Osteocyte (in vitro differentiated cells): ENCODE data around the gene RABGAP1L. TPM values are rescaled to one million over a fixed set of nuclear protein-coding genes. Genes with fewer than 3 reads are reported as not detected.

Experiments used
- DNase-seq: peaks from one replicate; pipeline ENCODE4 v3.0.0; 2021; ENCODE audit warnings: mixed read lengths; ENCODE audit not compliant: unreplicated experiment; ENCODE audit errors: extremely low spot score
- H3K27ac Mint-ChIP-seq: one replicate; pipeline ENCODE4 v1.8.0; 2021; ENCODE audit warnings: mild to moderate bottlenecking, mixed read lengths; ENCODE audit not compliant: unreplicated experiment
- H3K27me3 Mint-ChIP-seq: one replicate; pipeline ENCODE4 v1.8.0; 2021; ENCODE audit warnings: mixed read lengths; ENCODE audit not compliant: unreplicated experiment
- H3K36me3 Mint-ChIP-seq: one replicate; pipeline ENCODE4 v1.8.0; 2021; ENCODE audit warnings: mixed read lengths; ENCODE audit not compliant: unreplicated experiment
- H3K4me1 Mint-ChIP-seq: one replicate; pipeline ENCODE4 v1.8.0; 2021; ENCODE audit warnings: mixed read lengths; ENCODE audit not compliant: unreplicated experiment
- H3K4me3 Mint-ChIP-seq: one replicate; pipeline ENCODE4 v1.8.0; 2021; ENCODE audit warnings: mild to moderate bottlenecking, moderate library complexity, mixed read lengths; ENCODE audit not compliant: unreplicated experiment
- H3K9me3 Mint-ChIP-seq: one replicate; pipeline ENCODE4 v1.8.0; 2021; ENCODE audit warnings: mixed read lengths; ENCODE audit not compliant: unreplicated experiment
- total RNA-seq: library from RNA; stranded (reverse); gene quantifications from 2 replicates; pipeline ENCODE4 v1.2.1, GENCODE V29; 2021
- TF ChIP-seq, protein P1 (sequence below): fragments of 200-600 bp; sonication (generic); IDR thresholded peaks from 2 replicates; pipeline ENCODE4 v1.5.0; 2021; ENCODE audit warnings: antibody characterized with exemption, mild to moderate bottlenecking, moderate library complexity

The RABGAP1L gene
- total RNA-seq, 1 donor from 2014 or later: 29.3 TPM

DNA sequence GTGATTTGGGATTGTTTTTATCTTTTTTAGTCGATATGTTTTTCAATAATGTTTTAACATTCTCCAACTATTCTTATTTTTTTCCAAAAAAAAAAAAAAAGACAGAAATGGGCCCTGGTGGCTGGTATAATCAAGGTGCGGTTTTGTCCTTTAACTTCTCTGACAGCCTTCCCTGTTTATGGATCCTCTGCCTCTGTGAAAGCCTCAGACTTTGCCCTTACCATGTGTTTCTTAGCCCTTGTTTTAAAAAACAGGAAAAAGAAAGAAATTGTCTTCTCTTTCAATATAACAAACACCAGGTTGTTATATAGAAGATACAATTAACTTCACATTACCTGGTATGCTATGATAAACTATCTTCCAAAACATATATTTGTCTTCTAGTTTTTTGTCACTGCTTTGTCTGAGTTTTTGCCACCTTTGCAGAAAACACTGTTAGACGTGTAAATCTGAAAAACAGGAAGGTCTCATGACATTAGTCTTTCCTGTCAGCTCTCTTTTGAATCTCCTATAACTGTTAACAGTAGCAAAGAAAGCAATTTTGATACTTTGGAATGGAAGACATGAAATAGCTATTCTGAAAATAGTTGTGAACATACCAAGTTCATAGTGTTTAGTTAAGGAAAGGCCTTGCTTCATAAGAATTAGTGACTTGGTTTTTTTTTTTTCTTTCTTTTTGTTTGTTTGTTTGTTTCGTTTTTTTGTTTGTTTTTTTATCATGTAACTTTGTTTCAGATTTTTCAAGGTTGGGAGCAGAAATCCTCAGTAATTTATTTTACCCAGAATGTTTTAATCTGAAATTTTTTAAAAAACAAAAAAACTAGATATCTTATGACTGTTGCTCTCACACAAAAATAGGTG is 808.8 kb downstream of the RABGAP1L start:
- H3K9me3 Mint-ChIP-seq: no peaks in the 10 kb centered on the region
- H3K4me1 Mint-ChIP-seq: peaks cover 48% of the 10 kb centered on the region
- H3K27me3 Mint-ChIP-seq: no peaks in the 10 kb centered on the region
- TF ChIP-seq, protein P1, sequence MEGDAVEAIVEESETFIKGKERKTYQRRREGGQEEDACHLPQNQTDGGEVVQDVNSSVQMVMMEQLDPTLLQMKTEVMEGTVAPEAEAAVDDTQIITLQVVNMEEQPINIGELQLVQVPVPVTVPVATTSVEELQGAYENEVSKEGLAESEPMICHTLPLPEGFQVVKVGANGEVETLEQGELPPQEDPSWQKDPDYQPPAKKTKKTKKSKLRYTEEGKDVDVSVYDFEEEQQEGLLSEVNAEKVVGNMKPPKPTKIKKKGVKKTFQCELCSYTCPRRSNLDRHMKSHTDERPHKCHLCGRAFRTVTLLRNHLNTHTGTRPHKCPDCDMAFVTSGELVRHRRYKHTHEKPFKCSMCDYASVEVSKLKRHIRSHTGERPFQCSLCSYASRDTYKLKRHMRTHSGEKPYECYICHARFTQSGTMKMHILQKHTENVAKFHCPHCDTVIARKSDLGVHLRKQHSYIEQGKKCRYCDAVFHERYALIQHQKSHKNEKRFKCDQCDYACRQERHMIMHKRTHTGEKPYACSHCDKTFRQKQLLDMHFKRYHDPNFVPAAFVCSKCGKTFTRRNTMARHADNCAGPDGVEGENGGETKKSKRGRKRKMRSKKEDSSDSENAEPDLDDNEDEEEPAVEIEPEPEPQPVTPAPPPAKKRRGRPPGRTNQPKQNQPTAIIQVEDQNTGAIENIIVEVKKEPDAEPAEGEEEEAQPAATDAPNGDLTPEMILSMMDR: no peak
- no peak overlapping the region for H3K4me3 Mint-ChIP-seq
- peak overlapping the region; percentile 62 for H3K27ac Mint-ChIP-seq
- peaks cover 1% of the 10 kb centered on the region for H3K36me3 Mint-ChIP-seq
- no peak for DNase-seq

DNA sequence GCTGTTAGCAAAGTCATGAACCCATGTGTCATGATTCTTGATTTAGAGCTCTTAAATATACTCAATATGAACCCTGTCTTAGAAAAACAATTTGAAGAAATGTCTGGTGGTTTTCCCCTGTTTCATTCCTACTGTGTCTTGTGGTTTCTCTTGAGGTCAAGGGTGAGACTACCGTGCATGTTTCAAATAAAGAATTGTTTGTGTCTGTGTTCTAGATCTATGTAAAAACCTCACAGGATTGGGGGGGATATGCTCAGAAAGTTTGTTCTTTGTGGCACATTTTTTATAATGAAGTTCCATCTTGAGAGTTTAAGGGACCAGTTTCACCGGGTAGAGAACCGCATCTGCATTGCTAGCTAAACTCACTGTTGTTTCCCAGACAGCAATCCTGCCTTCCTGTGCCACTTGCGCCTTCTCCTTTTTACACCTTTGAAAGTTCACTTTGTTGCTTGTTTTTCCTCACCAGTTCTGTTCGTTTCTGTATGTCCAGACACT is 809.5 kb downstream of the RABGAP1L start:
- Mint-ChIP-seq H3K9me3 (no peaks in the 10 kb centered on the region), H3K27ac (peak overlapping the region; percentile 62), H3K27me3 (no peaks in the 10 kb centered on the region), H3K4me1 (peaks cover 41% of the 10 kb centered on the region), H3K4me3 (no peak overlapping the region), H3K36me3 (peaks cover 1% of the 10 kb centered on the region)
- TF ChIP-seq, protein P1: no peak
- no peak for DNase-seq

DNA sequence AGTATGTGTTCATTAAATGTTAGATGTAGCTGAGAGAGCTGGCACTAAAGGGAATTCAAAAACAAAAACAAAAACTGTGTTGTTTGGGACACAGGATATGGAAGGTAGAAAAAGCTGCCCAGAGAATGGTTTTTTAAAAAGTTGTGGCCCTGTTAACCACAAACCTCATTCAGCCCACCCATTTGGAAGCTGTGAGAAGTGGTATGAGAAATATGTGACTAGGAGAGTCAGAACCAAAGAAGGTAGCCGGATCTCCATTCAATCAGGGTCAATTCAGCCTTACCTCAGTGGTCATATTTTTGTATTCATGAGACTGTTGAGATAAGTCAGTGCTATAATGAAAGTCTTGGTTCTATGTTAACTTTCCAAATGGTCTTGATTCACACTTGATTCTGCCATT is 810.7 kb downstream of the RABGAP1L start:
- H3K36me3 Mint-ChIP-seq: peaks cover 3% of the 10 kb centered on the region

DNA sequence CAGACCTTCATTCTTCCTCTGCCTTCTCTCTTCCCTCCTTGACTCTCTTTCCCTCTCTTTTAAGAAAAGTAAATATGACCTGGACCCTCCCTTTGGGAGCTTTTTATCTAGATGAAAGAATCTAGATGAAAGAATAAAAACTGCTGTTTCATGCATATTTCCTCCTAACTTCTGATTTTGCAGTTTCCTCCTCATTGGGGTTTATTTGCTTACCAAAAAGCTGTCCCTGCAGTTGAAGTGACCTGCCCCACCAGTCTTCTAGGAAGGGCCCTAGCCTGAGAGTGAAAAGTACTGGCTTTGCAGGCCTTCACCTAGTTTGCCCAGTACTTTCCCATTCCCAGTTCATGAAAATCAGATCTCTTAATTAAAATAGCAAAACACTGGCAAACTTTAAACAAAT is 812.1 kb downstream of the RABGAP1L start:
- Mint-ChIP-seq H3K4me3 (no peak overlapping the region), H3K36me3 (peaks cover 3% of the 10 kb centered on the region), H3K27ac (no peak overlapping the region), H3K27me3 (no peaks in the 10 kb centered on the region), H3K4me1 (peaks cover 17% of the 10 kb centered on the region), H3K9me3 (no peaks in the 10 kb centered on the region)
- TF ChIP-seq, protein P1: no peak
- no peak for DNase-seq

More for the DNA sequence above, 810.7 kb downstream of the RABGAP1L start:
- Mint-ChIP-seq H3K9me3 (no peaks in the 10 kb centered on the region), H3K27ac (no peak overlapping the region), H3K27me3 (no peaks in the 10 kb centered on the region), H3K4me1 (peaks cover 29% of the 10 kb centered on the region), H3K4me3 (no peak overlapping the region)
- TF ChIP-seq, protein P1: no peak
- DNase-seq: no peak

DNA sequence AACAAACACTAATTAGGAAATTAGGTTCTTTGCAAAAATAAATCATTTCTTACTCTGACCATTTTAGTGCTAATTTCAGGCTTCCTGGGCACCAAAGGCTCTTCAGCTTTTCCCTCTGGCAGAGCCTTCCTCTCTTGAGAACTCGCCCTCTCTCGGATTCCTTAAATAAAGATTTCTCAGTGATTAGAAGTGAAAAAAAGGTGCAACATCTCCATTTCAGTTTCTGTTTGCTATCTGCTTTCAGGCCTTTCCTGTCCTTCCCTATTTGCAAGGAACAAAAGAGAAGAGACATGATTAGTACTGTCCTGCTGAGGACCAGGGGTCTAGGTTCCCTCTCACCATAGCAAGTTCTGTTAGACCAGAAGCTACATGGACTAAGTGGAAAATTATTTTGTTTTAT is 812.6 kb downstream of the RABGAP1L start:
- TF ChIP-seq, protein P1: no peak
- Mint-ChIP-seq H3K27ac (no peak overlapping the region), H3K36me3 (peaks cover 3% of the 10 kb centered on the region), H3K27me3 (no peaks in the 10 kb centered on the region), H3K9me3 (no peaks in the 10 kb centered on the region), H3K4me3 (no peak overlapping the region), H3K4me1 (peaks cover 17% of the 10 kb centered on the region)
- no peak for DNase-seq
